NCI-H524 (cell line): ENCODE measurements around the gene SLC24A5.

Source experiments
- DNase-seq, 2 experiments: peaks; one replicate each; lab custom pipeline; 2025; lab: John Stamatoyannopoulos, UW

Gene SLC24A5

GRCh38 chr15:48190932-48191573 is 70.3 kb downstream of the SLC24A5 start:
- DNase-seq = peak; percentile 19

- peak; percentile 49 to 86 for DNase-seq
These were observed 70.9 kb downstream of the SLC24A5 start, which contains the start of gene CTXN2 for GRCh38 chr15:48191574-48192225. Gene CTXN2 (plus strand): TSS chr15:48191665. CDS start chr15:48201301, 9,636 bp downstream.
